DMS153 treated with DMSO at 0.1 percent for 48 hours (cell line): ENCODE data around the gene TAF4.
"Not testable (repeated sequence)": the region's sequence is repeated elsewhere in the genome, so short reads cannot be mapped to it uniquely, and the experiment has no call there.

Source experiments
- DNase-seq: peaks from one replicate; lab custom pipeline; 2025; ENCODE audit not compliant: unreplicated experiment; lab: John Stamatoyannopoulos, UW

Gene TAF4

DNA sequence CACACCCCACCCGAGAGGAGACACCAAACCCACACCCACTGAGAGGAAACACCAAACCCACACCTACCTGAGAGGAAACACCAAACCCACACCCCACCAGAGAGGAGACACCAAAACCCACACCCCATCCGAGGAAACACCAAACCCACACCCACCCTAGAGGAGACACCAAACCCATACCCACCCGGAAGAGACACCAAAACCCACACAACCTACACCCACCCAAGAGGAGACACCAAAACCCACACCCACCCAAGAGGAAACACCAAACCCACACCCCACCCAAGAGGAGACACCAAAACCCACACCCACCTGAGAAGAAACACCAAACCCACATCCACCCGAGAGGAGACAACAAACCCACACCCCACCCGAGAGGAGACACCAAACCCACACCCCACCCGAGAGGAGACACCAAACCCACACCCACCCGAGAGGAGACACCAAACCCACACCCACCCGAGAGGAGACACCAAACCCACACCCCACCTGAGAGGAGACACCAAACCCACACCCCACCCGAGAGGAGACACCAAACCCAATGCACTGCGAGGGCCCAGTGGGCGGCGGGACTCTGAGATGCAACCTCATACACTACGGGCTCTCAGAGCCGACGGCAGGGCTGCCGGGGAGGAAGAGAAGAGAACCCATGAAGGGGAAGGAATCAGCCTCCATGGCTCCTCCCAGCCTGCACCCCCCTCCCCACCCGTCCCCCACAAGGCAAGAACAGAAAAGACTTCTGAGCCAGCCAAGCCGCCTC is 83.3 kb downstream of the TAF4 start:
- DNase-seq = no peak

DNA sequence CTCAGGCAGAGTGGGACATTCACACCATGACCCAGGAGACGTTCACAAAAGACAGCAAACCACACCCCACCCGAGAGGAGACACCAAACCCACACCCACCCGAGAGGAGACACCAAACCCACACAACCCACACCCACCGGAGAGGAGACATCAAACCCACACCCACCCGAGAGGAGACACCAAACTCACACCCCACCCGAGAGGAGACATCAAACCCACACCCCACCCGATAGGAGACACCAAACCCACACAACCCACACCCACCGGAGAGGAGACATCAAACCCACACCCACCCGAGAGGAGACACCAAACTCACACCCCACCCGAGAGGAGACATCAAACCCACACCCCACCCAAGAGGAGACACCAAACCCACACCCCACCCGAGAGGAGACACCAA is 84.0 kb downstream of the TAF4 start:
- DNase-seq = not testable (repeated sequence)

DNA sequence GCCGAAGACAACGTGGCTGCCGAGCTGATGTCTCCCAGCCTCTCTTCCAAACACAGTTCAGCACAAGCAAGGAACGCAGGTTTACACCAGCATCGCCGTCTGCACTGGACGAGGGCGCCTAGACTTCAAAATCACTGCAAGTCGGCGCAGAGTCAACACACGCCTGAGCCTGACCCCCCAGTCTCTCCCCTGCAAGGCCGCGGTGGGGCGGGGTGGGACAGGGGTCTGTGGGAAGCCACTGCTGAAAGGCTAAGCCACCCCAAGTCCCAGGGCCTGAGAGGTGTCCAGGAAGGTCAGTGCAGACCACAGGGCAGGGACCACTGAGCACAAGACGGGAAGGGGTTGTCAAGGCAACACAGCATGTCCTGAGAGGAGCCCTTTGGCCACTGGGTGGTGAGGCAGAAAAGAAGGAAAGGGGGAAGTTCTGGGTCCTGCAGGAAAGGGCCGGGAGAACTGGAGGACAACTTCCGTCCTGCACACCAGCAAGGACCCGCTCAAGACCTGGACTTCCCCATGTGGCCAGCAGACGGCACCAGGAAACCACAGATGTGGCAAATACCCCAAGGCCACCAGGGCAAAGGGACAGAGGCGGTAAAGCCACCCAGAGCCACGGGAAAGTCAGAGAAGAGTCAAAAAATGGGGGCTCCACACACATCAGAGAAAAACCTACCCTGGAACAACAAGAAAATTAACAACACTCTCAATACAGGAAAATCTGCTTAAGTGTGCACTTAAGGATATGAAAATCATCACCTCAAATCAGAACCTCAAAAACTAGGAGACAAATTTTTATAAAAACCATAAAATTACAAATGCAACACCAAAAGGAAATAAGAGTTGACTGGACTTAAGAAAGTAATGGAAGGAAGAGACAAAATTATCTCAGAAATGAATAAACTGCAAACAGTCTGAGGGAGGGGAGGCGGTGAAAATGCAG is 84.8 kb downstream of the TAF4 start:
- DNase-seq = no peak

DNA sequence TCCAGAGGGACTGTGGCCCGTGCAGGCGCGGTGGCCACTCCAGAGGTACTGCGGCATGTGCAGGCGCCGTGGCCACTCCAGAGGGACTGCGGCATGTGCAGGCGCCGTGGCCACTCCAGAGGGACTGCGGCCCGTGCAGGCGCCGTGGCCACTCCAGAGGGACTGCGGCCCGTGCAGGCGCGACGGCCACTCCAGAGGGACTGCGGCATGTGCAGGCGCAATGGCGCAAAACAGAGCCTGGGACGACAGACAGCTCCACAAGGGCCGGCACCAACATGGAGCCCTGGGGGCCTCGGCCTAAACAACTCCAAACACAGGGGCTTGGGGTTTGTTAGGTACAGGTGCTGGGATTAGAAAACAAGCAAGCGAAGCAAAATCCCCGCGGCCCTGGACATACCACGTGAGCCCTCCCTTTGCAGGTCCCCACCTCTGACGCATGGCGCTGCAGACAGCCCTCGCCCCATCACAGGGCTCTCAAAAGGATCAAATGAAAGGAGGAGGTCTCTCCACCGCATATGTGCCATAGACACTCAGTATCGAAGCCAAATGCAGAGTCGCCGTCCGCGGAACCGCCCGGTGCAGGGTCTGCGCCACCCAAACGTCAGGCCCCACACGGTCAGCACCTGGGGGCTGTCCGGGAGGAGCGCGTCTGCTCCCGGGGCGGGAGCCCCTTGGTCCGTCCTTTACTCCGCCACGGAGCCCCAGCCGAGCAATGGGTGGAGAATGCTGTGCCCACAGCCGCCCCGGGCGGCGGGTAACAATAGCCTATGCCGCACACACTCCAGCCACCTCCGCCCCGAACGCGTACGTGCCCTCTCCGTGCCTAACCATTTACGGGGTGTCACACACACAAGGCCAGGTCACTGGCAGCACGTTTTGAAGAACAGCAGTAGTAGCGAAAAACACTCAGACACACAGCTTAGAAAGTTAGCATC is 85.7 kb downstream of the TAF4 start:
- no peak for DNase-seq

DNA sequence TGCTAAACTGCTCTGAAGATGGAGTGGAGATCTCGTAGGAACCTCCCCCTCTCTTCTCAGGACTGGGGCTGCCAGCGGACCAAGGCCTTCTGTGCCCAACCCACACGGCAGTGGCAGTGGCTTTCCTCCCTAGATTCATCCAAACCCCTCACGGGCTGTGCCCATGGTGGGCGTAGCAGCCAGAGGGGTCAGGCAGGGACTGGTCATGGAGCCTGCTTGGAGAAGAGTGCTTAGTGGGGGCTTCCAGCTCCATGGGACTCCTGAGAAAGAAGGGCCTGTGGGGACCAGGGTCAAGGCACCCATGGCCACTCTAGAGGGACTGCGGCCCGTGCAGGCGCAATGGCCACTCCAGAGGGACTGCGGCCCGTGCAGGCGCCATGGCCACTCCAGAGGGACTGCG is 86.6 kb downstream of the TAF4 start:
- DNase-seq = no peak

DNA sequence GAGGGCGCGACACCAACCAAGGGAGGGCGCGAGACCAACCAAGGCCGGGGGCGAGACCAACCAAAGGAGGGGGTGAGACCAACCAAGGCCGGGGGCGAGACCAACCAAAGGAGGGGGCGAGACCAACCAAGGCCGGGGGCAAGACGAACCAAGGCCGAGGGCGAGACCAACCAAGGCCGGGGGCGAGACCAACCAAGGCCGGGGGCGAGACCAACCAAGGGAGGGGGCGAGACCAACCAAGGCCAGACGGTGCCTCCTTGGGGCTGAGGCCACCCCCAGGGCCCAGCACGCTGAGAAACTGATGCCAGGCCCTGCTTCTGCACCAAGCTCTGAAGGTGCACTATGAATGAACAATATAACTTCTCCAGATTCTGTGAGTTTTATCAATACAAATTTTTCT is 87.2 kb downstream of the TAF4 start:
- DNase-seq = no peak

DNA sequence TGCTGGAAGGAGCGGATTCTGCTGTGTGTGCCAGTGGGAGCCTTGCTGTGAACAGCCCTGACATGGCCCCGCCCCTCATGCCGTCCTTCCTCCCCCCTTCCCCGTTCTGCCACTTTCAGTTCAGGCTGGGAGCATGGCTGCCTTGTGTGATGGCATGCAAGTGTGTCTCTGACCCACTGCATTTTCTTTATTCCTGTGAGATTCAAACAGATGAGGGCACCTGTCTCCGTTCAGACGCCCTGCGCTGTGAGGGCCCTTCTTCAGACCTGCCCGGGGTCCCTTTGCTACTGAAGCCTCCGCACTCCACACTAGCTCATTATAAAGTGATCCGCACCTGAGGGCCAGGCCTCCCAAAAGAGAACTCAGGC is 88.3 kb downstream of the TAF4 start:
- no peak for DNase-seq

DNA sequence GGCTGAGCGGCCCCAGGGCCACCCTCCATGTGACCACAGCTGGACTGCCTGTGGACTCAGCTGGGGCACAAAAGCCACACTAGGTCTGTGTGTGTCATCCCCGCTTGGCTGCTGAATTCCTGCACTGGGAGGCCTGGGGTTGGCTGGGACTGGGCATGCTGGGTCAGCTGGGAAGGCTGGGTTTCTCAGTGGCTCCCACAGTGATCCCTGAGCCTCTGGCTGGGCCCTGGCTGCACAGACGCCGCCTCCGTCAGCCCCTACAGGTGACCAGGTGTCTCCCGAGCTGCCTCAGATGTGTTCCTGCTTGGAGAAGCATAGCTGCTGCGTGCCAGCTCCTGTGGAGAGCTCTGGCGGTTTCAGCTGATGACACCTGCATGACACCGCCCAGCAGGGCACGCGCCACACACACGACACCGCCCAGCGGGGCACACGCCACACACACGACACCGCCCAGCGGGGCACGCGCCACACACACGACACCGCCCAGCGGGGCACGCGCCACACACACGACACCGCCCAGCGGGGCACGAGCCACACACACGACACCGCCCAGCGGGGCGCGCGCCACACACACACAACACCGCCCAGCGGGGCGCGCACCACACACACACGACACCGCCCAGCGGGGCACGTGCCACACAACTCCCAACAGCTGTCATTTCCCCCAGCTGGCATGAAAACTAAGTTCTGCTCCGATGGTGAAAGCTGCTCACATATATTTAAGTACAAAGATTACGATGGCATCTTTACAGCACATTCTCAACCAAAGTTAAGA is 88.8 kb downstream of the TAF4 start:
- no peak for DNase-seq

DNA sequence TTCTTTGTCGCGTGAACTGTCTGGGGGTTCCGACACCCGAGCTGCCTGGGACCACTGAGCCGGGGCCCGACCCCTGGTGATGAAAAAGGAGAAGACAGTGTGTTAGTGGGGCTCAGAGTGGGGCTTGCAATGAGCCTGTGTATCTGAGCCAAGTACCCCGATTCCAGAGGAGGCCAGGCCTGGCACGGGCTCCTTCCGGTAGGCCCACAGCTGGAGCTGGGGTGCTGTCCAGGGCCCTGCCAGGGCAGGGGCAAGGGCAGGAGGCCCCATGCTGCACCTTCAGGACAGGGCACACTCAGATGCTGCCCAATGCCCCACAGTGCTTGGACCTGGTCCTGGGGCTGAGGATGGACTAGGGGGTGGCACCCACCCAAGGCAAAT is 89.4 kb downstream of the TAF4 start:
- no peak for DNase-seq

DNA sequence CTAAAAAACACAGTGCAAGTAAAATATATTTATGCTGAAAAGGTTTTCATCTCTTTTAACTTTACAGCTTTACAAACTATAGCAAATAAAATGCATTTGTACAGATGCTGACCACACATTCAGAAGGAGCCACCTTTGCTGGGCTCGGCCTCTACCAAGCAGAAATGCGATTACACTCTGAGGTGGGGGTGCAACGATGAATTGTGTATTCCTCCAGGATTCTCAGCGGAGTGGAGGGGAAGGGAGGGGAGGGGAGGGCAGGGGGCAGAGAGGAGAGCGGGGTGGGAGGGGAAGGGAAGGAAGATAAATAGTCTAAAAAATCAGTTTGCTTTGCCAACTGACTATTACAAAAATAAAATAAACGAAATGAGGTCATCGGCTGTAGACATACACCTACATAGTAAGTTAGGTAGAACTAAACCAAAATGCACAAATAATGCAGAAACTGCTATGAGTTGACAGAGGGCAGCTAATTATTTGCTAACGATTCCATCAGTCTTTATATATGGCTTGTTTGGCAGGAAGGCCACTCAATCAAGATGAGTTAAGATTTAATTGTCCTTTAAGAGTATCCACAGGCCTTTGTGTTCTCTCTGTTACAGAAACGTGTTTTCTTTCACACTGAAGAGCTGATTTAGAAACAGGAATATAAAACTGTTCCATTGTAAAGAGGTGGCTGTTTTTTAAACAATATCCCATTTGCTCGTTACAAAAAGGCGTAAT is 90.1 kb downstream of the TAF4 start:
- no peak for DNase-seq

DNA sequence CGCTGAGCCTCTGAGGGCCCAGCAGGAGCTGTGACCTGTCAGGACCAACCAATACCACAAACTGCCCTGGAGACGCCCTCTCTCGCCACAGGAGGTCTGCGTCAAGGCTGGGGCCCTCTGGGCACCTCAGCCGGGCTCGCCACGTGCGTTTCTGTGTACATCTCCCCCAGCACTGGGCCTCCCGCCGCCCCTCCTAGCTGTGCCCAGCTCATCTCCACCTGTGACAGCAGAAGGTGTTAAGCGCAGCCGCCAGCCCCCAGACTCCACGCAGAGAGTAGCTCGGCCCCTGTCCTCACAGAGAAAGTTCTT is 91.4 kb downstream of the TAF4 start:
- no peak for DNase-seq

DNA sequence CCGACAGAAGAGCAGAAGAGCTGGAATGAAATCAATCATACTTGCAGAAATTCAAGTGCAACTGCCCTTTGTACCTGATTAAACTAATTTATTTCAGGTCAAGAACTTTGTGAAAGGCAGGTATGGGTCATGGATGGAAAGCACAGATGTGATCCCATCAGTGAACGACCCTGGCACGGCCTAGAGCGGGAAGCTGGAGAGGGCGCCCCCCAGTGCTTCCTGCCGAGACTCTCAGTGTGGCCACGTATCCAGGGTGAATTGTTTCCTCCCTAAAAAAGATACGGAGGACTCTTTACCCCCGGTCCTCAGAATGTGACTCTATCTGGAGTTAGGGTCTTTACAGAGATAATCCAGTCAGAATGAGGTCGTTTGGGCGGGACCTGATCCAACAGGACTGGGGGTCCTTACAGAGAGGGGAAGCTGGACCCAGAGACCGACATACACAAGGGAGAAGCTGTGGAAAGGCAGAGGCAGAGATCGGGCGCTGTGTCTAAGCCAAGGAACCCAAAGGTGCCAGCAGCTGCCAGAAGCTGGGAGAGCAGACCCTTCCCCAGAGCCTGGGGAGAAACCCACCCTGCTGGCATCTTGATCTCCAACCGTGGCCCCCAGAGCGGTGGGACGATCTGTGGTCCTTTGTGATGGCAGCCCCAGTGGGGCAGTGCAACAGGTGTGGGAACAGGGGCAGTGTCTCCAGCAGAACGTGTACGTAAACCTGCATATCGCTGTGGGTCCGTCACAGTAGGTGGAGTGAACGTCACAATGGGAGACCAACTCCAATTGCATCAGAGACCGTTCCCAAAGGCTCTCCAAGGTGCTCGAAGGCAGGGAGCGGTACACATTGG is 91.9 kb downstream of the TAF4 start:
- no peak for DNase-seq

DNA sequence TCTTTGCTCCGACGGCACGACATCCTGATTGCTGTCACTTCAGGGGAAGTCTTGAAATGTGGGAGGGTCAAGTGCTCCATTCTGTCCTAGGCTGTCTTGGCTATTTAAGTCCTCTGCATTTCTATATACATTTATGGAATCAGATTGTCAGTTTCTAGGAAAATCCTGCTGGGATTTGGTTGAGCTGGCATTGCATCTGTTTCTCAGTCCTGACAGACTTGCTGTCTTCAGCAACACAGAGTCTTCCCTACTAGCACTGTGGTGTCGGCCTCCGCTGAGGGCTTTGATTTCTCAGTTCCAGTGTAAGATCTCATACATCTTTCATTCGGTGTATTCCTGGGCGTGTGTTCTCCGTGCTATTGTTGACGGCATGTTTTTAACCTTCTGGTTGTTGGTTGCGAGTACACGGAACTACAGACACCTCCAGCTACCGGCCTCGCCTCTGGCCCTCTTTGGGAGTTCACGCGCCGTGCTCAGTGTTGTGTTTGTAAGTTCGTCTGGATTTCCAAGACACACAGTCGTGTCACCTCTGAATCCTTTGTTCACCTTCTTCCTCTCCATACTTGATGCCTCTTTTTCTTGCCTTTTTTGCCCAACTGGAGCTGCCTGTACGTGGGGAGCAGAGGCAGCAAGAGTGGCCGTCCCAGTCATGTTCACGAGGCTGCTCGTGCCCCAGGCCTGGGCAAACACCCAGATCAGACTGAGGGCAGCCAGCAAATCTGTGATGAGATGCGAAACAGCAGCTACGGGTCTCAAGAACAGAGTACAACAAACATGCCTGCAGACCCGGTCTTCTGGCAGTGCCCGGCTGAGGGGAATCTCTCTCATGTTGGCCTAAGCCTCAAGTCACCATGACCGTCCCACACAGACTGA is 92.8 kb downstream of the TAF4 start:
- DNase-seq = no peak

DNA sequence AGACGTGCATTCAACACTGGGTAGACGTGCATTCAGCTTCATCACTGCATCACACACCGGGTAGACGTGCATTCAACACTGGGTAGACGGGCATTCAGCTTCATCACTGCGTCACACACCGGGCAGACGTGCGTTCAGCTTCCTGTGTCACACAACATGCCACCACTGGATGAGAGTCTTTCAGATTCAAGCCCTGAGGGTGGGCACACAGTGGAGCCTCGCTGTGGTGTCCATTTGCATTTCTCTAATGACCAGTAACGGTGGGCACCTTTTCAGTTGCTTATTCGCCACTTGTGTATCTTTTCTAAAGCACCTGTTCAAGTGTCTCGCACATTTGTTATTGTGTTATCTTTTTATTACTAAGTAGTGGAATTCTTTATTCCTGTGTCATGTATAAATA is 94.1 kb downstream of the TAF4 start:
- not testable (repeated sequence) for DNase-seq

DNA sequence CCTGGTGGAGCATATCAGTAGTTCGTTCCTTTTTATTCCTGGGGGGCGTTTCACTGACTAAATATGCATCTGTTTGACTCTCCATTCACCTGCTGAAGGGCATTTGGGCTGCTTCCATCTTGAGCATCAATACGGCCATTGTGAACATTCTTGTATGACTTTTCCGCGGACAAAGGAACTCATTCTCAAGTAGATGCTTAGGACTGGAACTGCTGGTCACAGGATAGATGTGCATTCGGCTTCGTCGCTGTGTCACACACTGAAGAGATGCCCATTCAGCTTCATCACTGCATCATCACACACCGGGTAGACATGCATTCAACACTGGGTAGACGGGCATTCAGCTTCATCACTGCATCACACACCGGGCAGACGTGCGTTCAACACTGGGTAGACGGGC is 95.3 kb downstream of the TAF4 start:
- DNase-seq = no peak

DNA sequence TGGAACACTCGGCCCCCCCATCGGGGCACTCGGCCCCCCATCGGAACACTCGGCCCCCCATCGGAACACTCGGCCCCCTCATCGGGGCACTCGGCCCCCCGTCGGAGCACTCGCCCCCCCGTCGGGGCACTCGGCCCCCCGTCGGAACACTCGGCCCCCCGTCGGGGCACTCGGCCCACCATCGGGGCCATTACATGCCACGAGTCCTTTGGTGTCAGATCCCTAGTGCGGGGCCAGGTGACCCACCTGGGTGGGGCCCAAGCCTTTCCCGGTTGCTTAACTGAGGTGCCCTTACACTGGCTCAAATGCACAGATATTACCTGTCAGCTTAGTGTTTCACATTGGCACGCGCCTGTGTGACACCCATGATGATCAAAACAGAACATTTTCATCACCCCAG is 95.9 kb downstream of the TAF4 start:
- no peak for DNase-seq

DNA sequence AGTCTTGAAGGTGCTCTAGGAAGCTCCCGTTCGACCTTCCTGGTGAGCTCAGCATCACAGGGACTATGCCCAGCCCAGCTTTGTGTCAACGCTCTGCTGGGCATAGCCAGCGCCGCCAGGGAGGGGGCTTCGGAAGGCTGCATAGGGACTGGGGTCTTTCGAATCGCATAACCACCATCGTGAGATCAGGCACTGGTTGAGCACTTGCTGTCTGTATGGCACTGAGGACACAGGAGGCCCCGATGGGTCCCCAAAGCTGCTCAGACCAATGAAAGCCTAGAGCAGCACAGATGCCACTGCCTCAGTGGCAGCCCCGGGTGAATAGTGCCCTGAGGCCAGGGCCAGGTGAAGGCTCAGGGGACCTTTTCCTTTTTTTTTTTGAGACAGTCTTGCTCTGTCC is 96.7 kb downstream of the TAF4 start:
- no peak for DNase-seq
